Stimulated activated naive CD8-positive, alpha-beta T cell treated with anti-CD3 and anti-CD28 coated beads, Interleukin-15, Interleukin-2, amounts not matched to agents 100 U/mL and 50 U/mL, for 24 hours (primary cell): Measurements from ENCODE around the gene ZNF888.
"Not testable (repeated sequence)": the region's sequence is repeated elsewhere in the genome, so short reads cannot be mapped to it uniquely, and the experiment has no call there.

ENCODE experiments used
- ATAC-seq: fragments of 150-1000 bp; cut with Tn5 transposase; one replicate; pipeline ENCODE4 v1.10.0; 2021
- DNase-seq: peaks from one replicate; pipeline ENCODE4 v3.0.0; 2021

The ZNF888 gene

GRCh38 chr19:52871466-52871865, 51.8 kb downstream of the ZNF888 start:
- ATAC-seq: no peak
- no peak for DNase-seq

- not testable (repeated sequence) for ATAC-seq, DNase-seq
Observed at GRCh38 chr19:52868031-52868430, 55.2 kb downstream of the ZNF888 start.

GRCh38 chr19:52857378-52858191, 65.6 kb downstream of the ZNF888 start, which contains the start of gene ZNF468:
ZNF468 (minus strand) TSS chr19:52857619; CDS start chr19:52854272, 3,347 bp downstream.
- DNase-seq (peak; percentile 73), ATAC-seq (peak; percentile 100)

- DNase-seq (peak; percentile 23), ATAC-seq (peak; percentile 5)
Observed at GRCh38 chr19:52856540-52857377, 66.5 kb downstream of the ZNF888 start.
